HG02943 (cell line): ENCODE measurements around the gene MB.

ENCODE experiments used
- ATAC-seq: cut with Tn5 transposase; IDR thresholded peaks from one replicate; pipeline ENCODE4 v1.9.1; 2021; ENCODE audit warnings: mild to moderate bottlenecking, low read depth, moderate library complexity; ENCODE audit not compliant: unreplicated experiment

The MB gene

DNA sequence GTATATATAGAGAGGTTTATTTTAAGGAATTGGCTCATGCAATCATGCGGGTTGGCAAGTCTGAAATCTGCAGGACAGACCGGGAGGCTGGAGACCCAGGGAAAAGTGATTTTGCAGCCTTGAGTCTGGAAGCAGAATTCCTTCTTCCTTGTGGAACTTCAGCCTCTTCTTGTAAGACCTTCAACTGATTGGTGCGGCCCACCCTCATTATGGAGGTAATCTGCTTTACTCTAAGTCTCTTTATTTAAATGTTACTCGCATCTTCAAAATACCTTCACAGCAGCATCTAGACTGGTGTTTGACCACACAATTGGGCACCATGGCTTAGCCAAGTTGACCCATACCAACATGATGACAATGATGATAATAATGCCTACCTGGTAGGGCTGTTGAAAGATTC lies 17.8 kb downstream of the MB start:
- no peak for ATAC-seq

DNA sequence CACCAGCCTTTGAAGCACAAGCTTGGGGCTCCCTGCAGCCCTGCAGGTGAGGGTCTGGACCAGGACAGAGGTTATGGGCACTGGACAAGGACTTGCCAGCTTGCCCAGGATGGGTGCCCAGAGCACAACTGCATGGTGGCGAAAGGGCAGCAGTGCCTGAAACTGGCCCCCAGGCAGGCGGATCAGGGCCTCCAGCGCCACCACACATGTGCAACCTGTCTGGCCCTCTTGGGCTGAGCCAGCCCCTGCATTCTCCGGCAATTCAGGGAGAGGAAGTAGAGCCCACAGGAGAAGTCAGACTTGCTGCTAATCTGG lies 18.8 kb downstream of the MB start:
- no peak for ATAC-seq

DNA sequence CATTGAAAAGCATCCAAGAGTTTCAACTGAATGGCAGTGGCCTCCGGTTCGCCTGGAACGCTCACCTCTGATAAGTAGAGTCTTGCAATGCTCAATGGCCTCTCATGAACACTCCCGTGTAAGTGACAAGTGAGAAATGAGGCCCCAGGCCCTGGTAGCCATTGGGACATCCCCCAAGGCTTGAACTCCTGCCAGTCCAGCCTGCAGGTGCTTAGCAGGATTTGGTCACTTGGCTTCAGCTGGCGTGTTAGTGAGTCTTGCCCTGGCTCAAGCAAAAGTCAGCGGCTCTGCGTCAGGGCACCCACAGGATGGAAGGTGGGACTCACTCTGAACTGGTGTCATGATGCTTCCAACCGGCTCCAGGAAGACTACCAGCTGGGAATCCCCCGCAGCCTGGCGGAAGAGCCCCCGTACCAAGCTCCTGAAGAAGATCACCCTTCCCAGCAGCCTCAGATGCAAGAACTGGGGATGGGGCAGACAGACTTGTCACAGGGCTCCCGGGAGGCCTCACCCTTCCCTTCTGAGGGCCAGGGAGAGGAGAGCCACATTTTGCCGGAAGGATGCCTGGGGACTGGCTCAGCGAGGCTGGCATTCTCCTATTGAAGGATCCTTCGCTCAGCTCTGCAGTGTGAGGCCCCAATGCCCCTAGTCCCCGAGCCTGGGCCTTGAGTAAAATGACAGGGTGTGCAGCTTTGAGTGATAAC lies 19.3 kb downstream of the MB start:
- ATAC-seq: no peak

DNA sequence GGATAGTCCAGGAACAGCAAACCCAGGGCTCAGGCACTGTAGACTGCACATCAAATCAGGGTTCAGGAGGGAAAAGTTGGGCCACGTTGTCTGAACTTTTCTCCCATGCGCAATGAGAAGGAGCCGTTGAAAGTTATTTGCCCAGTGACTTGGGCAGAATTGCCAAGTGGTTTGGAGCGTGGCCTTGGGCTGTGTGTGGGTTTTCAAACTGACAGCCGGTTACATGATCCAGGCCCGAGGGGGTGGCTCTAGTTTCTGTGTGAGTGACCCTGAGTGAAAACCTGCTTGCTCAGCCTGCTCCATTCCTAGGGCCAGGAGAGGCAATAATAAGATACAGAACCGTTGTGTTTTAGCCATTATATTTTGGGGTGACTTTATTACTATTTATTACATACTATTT lies 20.3 kb downstream of the MB start:
- ATAC-seq: no peak

DNA sequence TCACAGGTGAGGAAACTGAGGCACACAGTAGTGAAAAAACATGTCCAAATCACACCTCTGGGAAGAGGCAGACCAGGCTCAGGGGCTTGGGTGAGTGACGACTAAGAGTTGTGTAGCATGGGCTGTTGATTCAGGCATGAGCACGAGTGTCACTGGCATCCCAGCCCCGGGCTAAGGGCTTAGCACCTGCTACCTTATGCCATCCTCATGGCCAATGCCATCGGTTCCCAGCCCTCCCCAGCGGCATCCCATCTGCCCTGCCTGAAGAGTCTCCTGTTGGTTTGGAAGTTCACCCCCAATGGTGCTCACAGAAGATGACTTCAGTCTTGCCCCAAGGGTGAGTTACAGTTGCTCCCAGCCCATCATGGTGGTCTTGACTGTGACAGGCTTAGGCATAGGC lies 22.4 kb downstream of the MB start:
- no peak for ATAC-seq

DNA sequence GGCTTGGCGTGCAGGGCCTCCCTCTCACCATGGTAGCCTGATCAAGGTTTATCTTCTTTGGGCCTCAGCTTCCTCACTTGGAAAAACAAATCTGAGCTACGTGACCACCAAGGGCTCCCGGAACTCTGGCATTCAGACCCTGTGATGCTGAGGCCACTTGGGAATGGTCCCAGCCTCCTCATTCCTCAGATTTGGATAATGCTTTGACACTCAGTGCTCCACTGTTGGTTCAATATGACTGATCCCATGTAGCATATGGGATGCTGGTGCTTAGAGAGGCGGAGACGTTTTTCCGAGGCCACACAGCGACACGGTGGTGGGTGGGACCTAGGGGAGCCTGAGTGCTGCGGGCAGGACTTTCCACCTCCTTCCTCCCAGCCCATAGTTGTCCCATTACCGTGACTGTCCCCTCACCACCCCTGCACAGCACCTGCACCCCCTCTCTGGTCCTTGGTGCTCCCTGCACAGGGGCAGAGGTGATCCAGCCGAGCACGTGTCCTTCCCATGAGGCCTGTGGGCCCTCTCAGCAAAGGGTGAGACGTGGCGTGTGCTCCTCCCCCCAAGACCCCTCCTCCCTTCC lies 23.1 kb downstream of the MB start:
- ATAC-seq: no peak

DNA sequence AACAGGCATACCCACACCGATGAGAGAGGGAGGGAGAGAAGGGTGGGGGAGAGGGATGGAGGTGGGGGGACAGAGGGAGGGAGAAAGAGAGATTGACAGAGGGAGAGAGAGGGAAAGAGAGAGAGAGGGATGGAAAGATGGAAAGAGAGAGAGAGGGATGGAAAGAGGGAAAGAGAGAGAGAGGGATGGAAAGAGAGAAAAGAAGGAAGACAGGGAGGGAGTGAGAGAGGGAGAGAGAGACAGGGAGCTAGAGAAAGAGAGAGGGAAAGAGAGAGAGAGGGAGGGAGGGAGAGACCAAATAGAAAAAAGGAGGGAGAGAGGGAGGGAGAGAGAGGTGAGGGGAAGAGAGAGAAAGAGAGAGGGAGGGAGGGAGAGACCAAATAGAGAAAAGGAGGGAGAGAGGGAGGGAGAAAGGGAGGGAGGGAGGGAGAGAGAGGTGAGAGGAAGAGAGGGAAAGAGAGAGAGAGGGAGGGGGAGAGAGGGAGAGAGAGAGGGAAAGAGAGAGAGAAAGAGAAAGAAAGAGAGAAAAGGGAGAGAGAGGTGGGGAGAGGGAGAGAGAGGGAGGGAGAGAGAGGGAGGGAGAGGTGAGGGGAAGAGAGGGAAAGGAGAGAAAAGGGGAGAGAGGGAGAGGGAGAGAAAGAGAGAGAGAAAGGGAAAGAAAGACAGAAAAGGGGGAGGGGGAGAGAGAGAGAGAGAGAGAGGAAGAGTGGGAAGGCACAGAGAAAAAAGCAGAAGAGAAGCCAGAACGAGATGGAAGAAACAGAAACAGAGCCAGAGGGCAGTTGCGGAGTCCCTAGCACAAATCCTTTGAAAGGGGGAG lies 23.8 kb downstream of the MB start:
- no peak for ATAC-seq

DNA sequence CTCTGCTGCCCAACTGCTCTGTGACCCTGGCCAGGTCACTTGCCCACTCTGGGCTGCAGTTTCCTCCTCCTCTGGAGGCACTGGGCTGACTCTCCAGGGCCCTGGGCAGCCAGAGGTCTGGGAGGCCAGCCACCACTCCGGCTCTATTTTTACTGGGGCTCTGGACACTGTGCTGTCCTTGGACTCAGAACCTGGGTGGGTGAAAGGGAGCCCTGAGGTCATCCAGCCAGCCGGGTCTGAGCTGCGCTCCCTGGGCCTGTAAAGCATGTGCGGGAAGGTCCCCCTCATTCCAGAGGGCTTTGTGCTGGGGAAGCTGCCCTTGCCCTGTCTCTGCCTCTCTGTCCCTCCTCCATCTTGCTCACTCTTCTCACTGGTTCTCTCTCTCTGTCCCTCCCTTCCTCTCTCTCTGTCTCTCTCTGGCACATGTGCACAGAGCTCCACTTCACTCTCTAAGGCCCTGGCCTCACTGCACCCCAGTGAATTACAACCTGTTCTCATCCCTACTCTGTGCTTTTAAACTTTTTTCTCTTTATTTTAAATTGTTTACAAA lies 24.6 kb downstream of the MB start:
- no peak for ATAC-seq

DNA sequence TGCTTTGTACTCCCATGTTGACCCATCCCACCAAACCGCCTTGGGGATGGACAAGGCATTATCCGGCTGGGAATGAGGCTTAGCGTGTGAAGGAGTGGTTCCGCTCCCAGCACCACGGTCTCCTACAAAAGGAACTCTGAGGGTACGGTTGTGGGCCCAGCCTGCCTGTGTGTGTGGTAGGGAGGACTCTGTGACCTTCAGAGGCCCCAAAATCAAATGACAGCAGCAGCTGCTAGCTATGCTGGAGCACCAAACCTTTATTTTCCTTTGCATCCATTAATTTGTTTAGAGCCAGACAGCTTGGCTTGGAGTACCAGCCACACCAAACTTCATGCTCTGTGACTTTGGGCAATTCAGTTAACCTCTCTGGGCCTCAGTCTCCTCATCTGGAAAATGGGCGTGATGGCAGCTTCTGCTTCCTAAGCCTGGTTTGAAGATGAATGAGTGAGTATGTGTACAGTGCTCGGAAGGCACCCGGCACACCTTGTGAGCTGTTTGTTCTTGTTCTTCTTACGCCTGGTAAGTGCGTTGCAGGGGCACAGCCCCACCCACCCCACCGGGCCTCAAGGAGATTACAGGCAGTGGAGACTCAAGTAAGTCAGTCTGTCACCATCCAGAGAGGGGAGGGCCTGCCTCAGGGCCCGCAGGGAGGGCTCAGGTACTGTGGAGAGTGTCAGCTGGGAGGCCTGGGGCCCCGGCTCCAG lies 25.3 kb downstream of the MB start:
- ATAC-seq: no peak

DNA sequence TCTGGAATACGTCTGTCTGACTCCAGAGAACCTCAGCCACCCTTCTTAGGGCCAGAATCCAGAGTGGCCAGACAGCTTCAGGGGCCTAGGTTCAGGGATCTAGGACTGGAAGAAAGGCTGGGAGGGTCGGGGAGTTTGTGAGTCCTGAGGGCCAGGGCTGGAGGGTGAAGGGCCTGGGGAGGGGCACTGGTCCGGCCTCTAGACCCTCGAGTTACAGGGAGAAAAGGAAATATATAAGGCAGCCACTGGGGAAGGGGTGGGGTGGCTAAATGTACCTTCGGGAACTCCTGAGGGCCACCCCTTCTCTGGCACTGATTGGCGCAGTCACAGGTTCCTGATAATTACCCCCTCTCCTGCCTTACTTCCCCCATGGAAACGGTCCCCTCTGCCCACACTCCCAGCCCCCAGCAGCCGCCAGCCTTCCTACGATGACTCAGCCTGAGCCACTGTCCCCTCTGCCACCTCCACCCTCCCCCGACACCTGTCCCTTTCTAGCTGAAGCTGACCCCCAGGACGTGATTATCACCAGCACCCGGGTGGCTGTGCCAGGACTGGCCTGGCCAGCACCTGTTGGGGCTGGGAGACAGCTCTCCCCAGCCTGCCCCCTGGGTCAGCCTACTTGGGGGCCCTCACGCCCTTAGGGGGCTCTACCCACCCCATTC lies 26.4 kb downstream of the MB start:
- ATAC-seq: no peak

DNA sequence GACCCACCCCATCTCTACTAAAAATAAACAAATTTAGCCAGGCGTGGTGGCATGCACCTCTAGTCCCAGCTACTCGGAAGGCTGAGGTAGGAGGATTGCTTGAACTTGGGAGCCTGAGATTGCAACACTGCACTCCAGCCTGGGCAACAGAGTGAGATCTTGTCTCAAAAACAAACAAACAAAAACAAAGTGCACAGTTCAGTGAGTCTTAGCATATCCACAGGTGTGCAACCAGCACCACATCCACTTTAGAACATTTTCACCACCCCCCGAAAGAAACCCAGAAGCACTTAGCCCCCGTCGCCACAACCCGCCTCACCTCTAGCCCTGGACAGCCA lies 27.4 kb downstream of the MB start:
- ATAC-seq: no peak

DNA sequence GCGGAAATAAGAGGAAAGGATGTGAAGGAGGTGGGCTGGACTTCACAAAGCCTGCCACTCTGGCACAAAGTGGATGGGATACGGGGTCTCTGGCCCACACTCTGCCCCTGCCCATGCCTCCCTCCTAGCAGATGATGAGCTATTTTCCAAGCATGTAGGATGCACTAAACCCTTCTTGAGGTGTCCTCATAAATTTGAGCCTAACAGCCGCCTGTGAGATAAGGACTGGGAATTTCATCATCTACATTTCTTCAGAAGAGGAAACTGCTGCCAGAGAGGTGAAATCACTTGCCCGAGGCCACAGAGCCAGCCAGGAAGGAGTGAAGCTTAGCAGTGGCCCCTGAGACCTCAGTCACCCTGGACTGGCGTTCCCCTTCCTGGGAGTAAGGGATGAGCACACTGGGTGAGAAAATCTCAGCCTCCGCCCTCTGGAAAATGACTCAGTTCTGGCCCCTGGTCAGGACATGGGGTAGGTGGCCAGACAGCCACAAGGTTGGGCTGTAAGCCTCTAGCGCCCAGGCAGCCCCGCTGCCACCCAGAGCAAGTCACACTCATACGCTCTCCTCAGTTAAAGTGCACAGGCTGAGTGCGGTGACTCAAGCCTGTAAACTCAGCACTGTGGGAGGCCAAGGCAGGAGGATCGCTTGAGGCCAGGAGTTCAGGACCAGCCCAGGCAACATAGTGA lies 27.9 kb downstream of the MB start:
- ATAC-seq: no peak

DNA sequence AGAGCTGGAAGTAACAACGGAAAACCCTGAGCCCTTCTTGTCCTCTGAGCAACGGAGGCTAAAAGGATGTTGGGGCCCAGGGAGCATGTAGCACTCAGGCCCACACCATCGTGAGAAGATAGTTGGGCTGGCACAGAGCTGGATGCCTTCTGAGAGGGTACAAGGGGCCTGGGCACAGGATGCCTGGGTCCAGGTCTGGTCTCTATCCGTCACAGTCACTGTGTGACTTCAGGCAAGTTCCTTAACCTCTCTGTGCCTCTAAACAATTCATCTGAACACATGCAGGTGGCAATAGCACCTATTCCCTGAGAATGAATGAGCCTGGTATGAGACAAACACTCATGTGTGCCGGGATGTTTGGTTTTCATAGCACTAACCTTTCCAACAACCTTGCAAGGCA lies 29.2 kb downstream of the MB start:
- no peak for ATAC-seq

DNA sequence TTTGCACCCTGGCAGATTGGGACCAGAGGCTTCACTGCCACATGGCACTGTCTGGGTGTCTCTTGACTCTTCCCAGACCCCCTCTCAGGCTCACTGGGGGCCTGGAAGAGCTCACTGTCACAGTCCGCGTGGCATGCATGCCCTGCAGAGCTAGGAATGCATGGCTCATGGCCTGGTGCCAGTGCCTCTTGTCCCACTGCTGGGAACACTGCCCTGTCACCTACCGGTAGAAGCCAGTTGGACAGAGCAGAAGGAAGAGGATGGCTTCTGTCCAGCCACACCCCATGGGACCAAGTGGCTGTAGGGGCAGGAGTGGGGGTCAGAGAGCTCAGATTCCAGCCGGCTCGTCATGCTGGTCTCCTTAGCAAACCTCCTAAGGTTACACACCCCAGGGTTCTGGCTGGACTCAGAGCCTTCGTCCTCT lies 29.7 kb downstream of the MB start:
- no peak for ATAC-seq

DNA sequence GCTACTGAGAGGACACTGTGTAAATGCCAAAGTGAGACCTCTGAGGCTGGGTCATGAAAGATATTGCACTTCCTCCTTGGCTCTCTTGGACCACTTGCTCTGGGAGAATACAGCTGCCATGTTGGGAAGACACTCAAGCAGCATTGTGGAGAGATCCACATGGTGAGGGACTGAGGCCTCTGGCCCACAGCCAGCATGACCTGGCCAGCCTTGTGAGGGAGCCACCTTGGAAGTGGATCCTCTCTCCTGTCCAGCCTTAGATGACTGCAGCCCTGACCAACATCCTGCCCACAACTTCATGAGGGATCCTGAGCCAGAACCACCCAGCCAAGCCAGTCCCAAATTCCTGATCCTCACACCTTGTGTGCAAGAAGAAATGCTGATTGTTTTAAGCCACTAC lies 30.4 kb downstream of the MB start:
- no peak for ATAC-seq

DNA sequence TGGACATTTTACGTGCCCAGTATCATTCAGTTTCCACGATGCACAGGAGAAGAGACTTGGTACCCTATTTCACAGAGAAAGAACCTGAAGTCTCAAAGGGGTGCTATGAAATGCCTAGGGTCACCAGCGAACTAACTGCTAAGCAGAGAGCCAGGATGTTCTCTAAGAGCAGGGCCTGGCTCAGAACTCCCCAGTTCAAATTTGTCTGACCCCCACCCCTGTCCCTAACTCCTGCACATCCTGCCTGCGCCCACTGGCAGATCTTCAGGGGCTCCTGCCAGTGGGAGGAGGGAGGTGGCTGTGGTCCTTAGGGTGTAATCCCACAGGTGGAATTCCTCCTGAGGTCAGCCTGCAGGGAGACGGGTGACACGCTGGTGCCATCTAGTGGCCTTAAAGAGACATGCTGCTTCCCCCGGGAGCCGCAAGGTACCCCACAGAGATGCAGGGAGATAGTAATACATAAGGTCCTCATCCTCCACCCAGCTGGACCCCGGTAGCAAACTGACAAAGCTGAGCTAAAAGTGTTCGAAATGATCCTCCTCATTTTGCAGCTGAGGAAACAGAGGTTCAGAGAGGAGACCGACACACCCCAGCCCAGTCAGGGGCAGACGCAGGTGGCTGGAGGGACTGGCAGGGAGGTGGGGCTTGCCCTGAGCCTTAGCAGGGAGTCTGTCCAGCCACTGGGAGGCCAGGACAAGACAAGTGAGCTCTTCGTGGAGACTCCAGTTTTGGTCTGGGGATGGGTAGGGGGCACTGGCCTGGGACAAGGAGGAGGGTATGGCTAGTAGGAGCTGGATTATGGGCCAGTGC lies 34.1 kb downstream of the MB start:
- no peak for ATAC-seq

DNA sequence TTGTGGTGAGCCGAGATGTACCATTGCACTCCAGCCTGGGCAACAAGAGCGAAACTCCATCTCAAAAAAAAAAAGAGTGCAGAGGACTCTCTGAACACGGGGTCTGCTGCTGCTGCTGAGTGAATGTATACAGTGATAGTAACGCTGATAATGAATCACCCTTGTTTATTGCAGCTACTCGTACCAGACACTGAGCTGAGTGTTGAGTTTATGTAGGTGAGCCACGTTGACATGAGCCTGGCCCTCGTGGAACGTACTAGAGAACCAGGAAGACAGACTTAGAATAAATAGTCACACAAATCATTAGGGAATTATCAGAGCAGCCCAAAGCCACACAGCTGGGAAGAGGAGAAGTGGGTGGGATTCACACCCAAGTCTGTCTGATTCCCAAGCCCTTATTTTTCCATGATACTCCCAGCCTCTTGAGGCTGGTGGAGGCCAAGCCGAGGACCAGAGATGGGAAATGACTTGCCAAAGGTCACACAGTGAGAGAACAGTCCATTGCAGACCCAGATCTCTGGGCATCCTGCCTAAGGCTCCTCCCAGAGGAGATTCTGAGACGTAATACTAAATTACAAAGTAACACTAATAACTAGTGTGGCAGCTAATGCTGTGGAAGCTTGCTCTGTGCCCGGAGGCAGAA lies 34.8 kb downstream of the MB start:
- no peak for ATAC-seq

DNA sequence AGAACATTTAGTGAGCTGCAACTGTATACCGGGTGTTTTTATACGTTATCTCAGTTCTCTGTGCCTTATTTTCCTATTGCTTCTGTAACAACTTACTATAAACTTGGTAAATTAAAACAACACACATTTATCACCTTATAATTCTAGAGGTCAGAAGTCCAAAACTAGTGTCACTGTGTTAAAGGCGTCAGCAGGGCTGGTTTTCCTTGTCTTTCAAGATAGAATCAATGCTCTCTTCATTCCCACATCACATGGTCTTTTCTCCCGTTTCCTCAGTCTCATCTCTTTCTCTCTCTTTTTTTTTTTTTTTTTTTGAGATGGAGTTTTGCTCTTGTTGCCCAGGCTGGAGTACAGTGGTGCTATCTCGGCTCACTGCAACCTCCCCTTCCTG lies 36.1 kb downstream of the MB start:
- ATAC-seq: no peak
